HUDEP-2 (cell line): ENCODE results near the gene LRMDA.

Experiments
- DNase-seq, 76 experiments: peaks; one replicate each; lab custom pipeline; 2025; ENCODE audit not compliant: unreplicated experiment in 76 of 76; lab: John Stamatoyannopoulos, UW

The LRMDA gene

DNA sequence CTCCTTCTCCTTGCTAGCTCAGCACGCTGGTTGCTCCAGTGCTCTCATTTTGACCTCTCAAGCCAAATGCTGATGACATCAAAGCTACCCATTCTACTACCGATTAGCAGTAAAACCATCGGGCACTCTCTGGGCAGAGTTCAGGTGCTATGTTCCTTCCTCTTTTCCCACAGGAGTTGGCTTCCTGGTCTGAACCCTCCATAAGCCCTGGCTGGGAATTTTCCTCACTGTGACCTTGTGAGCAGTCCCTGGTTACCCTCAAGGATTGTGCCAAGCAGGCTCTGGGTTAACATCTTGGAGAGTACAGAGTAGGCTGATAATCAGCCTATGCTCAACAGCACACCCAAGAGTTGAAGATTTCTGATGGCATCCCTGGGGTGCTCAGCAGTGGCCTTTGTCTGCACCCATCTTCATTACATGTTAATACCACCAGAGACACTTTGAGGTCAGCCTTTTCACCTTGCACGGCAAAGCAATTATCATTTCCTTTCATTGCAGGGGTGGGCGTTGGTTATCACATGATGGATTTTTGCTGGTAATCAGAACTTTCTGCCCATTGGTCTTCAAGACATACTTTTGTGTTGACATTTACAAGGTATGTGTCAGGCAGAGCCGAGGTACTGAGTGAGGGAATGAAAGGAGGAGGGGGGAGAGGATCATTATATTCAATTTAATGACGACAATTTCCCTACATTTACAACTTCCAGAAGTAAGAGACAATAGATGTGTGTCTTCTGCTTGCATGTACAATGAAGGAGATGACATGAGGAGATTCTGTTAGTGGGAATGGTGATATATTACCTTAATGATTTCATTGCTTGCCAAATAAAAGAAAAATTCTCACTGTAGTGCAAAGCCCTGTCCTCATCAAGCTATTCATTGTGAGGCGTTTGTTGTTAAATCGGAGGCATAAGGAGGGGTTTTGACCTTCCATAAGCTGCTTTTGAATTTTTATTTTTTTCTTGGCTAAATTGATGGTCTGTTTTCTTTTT lies 452.0 kb downstream of the LRMDA start:
- DNase-seq, result no peak

DNA sequence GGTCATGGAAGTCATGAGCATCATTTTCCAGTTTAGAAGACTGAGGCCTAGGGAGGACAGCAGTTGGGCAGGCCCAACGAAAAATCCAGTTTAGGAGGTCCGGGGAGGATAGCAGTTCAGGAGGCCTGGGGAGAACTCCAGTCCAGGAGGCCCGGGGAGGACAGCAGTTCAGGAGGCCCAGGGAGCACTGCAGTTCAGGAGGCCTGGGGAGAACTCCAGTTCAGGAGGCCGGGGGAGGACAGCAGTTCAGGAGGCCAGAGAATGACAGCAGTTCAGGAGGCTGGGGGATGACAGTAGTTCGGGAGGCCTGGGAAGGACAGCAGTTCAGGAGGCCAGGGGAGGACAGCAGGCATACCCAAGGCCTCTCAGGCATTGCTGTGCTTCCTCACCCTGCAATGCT lies 453.4 kb downstream of the LRMDA start:
- DNase-seq, result no peak

DNA sequence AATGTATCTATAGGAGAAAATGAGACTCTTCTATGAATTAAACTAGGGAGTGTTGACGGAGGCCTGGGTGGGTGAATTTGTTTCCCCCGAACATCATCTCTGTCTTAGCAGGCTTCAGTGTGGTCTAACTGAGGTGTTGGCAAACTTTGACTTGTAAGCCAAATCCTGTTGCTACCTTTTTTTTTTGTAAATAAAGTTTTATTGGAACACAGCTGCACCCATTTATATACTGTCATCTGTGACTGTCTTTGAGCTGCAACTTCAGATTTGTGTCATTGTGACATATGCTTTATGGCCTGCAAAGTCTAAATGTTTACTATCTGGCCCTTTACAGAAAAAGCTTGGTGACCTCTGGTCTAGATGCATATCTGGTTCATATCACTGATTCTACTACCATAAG lies 455.9 kb downstream of the LRMDA start:
- no peak for DNase-seq

DNA sequence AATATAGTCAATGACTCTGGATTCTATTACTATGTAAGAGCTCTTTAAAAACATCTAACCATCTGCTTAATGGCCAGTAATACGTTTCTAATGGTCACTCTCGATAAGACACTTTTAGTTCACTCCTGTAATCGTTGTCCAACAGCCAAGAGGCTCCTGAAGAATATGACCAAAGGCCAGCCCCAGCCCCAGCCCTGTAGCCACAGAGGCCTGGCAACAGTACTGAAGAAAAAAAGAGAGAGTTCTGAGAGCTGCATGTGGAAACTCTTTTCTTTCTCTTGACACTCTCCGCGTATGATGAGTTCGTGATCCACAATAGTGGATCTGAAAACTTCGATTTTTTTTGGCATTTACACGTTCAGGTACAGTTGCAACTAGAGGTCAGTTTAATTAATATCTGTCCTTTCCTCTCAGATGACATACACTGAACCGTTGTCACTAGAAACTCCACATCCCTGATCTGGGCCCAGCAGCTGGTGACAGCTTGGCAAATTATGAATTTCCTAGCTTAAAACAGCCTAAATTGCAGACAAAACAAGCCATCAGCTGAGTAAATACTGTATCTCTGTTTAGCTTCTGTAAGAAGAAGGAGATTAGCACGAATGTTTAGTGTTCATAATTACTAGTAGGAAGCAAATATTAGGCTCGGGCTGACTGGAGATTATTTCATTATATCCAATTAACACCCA lies 456.7 kb downstream of the LRMDA start:
- DNase-seq, result no peak

DNA sequence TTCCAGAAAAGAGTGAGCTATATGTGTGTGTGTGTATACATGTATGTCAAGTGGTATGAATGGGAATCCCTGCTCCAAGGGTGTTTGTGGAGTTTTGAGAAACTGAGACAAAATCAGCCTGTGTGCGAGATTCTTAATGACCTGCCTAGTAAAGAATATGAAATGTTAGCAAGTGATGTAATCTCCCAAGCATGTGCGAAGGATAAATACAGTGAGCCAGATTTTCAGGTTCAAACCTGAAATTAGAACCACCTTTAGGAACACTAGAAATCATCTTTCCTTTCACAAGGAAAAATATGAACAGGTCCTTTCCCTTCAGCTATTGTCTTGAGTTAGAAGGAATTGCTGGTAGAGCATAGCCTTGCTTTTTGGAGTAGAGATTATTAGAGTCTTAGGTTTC lies 457.6 kb downstream of the LRMDA start:
- DNase-seq, result no peak

DNA sequence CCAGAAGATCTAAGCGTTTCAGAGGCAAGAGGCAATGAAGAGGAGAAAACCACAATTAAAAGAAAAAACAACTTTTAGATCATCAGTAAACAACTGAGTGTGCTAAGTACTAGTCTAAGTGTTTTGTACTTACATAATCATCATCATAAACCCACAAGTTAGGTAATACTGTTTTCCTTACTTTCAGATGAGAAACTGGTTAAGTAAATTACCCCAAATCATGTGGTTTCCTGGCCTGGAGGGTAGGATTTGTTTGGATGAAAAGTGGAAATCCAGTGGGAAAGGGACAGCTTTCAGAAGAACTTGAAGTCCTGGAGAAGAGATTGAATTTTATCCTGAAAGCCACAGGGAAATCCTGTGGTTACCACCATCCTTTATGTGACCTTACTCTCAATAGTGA lies 463.3 kb downstream of the LRMDA start:
- no peak for DNase-seq

DNA sequence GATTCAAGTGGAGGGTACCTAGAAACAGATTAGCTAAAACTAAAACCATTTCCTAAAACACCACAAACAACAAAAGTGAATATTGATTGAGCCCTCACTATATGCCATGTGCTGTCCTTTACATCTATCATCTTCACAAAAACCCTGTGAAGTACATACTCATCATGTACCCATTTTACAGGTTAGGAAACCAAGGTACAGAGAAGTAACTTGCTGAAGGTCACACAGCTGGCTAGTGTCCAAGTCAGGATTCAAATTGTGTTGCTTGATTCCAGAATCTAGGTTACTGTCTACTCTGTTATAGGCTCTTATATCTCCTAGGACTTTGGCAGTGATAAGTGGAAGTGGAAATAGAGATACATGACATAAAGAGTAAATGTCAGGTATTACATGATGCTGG lies 463.8 kb downstream of the LRMDA start:
- DNase-seq, result no peak

DNA sequence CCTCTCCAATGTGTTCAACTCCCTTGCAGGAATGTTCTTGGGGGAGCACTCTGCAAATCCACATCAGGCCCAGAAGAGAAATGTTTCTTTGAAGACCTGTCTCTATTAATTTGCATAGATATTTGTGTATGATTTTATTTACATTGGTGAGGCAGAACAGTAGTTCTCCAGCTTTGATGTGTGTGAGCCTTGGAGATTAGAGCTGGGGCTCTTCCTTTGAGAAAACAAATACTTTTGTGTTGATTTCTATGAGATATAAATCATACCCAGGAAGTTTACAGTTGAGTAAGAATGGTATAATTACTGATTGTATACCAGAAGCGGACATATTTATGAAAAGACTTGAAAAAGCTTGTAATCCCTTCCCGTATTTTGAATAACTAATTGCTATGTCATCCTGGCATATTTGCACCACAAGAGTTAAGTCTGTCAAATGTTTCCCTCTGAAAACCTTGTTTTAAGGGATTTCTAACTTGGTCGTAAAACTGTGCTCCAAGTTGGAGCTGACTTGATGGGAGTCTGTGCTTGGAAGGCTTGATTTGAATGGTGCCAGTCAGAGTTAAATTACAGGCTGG lies 468.5 kb downstream of the LRMDA start:
- DNase-seq, result no peak

DNA sequence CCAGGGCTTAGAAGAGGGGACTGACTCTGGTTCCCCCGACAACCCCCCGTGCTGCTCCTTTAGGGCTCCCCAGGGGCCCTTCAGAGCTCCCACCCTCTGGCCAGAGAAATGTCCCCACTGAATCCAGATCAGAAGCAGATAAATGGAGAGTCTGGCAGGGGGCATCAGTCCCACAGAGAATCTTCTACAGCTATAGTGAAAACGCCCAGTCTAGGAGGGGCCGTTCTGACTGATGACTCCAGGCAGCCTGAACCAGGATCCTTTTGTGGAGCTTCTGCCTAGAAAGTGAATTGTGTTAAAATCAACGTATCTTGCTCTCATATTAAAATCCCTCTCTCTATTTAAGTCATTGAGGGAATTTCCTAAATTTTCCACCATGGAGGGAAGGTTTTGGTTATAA lies 471.4 kb downstream of the LRMDA start:
- no peak for DNase-seq

DNA sequence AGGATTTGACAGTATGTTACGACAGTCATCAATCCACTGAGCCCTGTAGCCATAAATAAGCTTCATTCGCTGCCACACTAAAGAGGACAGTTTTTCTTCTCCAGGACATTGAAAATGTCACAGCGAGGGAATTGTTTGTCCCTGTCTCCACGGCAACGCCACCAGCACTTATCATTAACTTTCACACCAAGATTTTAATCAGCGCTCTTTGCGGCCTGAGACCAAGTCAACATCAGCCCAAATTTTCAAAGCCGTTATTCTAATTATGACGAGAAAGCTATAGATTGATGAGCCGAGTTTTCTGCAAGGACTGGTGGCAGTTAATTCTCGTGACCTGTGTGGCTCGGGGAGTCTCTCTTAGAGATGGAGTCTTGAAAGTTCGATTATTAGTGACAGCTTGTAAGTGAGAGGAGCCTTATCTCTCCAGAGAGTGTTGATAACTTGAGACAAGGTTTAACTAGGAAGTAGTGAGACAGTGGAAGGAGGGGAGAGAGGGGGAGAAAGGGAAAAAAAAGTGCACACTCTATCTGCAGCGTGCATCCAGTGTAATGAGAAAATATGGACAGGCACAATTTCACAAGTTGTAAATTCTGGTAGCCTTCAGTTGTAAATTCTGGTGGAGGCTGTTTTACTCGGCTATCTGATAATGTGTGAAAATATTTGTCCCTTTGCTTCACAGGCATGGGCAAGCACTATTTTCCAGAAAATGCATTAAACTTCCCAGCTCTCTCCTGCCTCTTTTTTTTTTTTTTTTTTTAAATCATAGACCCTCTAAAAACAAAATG lies 473.3 kb downstream of the LRMDA start:
- peak in 57 of 76 experiments; percentile 4 to 82 (median 32) for DNase-seq

DNA sequence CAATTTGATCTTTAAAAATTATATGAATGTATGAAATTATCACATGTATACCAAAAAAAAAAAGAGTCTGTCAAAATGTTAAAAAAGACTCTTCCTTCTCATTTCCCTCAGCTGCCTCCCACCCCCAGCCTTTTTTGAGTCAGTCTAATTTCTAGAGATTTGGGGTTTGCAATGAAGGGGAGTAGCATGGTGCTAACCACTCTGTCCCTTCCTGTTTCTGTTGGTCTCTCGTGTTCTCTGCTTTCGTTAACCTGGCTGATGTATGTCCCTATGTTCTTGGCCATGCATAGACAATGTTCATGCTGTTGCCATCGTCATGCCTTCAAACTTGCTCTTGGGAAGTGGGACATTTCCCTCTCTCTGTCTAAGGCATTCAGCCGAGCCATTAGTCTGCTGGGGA lies 474.1 kb downstream of the LRMDA start:
- no peak for DNase-seq

DNA sequence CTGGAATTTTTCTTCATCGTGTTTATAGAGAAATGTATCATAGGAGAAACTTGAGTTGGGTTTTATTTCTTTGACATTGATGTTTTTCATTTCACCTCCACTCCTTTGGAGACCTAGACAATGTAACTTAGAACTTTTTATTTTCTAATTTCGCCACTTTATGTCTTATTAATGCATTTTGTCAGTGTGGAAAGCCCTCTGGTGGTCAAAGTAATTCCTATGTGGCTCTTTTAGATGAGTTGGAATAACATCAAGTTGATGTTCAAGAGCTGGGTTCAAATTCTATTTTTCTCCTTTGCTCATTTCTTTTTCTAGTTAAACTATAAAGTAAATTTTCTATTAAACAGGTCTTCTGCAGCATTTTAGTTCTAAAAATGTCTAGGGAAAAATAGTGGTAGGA lies 478.6 kb downstream of the LRMDA start:
- peak in 1 of 76 experiments; percentile 4 for DNase-seq

DNA sequence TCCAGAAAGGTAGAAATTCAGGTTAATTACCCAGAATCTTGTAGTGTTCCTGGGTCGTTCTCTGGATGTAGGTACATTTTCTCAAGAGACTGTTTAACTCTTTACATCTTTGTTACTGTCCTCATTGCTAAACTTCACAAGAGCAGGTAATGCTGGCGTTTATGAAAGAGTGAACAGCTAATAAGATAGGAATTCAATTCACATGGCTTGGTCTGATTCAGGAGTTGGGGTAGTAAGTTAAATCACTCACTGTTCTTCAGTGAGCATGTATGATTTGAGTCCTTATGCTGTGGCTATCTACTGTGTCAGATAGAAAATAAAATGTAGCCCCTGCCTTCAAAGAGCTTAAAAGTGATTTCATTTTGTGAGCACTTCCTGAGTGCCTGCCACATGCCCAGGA lies 480.0 kb downstream of the LRMDA start:
- no peak for DNase-seq

DNA sequence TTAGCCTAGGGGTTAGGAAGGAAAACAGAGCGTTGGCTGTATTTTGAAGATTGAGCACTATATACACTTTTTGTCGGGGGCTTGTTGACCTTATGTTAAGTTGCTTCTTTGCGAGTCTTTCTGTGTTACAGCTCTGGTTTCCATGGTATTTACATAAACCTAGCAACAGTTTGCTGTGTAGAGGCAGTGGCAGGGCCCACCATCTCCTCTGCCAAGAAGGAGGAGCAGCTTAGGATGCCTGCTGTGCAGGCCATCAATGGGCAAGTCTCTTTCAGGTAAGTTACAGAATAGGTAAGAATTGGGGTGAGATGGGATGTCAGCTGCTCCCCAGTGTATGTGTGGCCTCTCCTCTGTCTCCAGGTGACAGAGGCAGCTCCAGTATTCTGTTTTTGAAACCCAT lies 485.5 kb downstream of the LRMDA start:
- DNase-seq, result no peak

DNA sequence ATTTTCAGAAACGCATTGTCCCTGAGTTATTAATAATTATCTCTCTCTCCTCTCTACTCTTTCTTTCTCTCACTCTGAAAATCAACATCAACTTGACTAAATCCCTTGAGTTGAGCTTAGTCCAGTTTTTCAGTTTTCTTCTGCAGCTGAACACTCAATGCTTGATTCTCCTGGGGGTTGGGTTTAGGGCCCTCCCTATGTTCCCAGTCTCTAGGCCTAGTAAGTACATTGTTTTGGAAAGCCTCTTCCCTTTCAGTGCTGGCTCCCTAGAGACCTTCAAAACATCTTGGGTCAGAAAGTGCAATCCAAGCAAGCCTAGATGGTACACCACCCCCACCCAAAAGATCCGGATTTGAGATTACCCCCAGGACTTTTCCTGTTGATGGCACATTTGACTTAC lies 488.5 kb downstream of the LRMDA start:
- no peak for DNase-seq

DNA sequence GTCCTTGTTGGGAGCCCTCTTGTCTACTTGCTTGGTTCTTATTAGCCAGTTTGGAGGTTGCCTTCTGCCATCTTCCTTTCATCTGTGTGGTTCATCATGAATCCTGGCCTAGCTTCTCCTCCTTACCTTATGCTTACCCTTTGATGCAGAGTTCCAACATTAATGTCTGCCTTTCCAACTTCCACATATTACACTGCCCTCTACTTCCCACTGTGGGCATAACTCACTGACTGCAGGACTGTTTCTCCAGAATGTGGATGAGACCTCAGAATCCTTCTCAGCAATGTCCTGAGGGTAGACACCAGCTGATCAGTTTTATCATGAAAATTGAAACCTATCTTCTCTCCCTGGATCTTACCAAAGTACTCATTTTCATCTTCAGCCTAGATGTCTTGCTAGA lies 491.0 kb downstream of the LRMDA start:
- no peak for DNase-seq

DNA sequence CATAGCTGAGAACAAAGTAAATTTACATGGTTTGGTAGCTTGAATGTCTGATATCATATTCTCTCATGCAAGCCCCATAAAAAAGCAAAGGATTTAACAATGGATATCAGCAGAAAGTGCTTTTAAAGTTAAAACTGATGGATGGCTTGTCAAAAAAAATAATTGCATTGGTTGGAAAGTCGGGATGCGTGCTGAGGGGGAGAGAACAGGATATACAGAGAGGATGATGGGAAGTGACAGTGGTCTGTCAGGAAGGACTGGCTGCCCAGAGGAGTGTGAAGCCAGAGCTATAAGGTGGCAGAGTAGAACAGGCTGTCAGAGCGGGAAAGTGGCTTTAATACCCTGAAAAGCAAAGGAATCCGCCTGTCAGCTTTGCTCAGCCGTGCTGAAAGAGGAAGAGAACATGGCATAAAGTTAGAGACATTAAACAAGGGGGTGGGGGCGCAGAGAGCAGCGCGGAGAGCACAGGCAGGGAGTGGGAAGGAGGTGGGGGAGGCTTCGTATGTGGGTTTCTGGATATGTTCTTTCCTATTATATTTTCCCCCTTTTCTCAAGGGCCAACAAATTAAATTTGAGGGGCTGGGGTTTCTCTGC lies 493.0 kb downstream of the LRMDA start:
- no peak for DNase-seq

DNA sequence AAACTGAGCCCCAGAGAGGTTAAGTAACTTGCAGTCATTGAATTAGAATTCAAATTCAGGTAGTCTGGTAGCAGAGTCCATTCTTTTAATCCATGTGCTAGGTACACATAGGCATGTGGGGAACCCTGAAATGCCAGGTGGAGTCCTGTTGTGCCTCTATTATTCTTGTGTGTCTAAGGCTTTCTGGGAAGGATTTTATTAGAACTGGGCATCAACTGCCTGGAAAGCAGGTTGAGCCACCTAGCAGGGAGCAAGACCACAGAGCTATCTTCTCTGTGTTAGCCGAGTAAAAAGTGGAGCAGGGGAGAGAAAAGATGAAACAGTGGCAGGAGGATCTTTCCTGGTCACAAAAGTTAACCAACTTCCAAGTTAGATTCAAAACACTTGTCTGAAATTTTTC lies 494.6 kb downstream of the LRMDA start:
- no peak for DNase-seq

DNA sequence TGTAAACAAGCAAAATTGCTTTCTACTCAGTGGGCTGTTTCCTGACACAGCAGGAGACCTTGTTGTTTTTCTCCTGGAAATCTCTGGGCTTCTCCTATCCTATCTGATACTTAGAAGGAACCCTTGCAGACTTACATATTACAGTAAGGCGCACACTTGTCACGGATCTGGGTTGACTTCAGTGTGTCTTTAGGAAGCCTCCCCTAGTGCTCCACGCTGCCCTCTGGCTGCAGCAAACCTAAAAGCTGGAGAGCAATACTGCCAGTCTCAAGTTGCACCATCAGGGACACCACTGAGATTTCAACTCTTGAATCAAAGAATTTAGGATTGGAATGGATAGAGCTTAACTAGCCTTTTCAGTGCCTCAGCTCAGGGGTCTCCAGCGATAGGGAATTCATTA lies 495.3 kb downstream of the LRMDA start:
- DNase-seq, result no peak

DNA sequence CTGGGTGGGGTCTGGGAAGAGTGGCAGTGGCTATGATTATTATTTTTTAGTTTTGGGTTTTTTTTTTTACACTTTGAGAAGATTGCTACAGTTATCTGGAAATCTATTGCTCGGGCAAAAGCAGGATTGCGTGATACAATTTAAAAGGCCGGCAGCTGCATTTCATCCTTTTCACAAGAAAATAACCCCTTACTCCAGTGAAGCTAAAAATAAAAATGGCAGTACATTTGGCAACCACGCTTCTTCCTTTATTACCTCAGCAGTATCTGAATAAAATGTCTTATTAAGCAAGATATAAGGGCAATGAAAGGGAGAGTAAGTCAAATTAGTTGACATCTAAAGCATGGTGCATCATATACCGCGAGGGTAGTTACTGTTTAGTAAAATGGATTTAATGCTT lies 496.8 kb downstream of the LRMDA start:
- DNase-seq, result no peak
